GM10248 (cell line): Measurements from ENCODE around the gene C10orf90.

Experiments used
- CTCF ChIA-PET: fragments of 300-600 bp; sonication (Branson Sonifier 250); formaldehyde crosslinking; extraction: SDS; loops from one replicate; lab custom pipeline; 2021; ENCODE audit warnings: antibody characterized with exemption; lab: Yijun Ruan, JAX
- POLR2A ChIA-PET: fragments of 350-650 bp; sonication (Branson Sonifier 250); formaldehyde crosslinking; extraction: SDS; loops from one replicate; lab custom pipeline; 2020; ENCODE audit warnings: antibody characterized with exemption; lab: Yijun Ruan, JAX
- DNase-seq: peaks from one replicate; pipeline ENCODE4 v3.0.0; 2012; ENCODE audit errors: extremely low spot score
- CTCF ChIP-seq: IDR thresholded peaks from 2 replicates; pipeline ENCODE4 v1.5.1; 2012; ENCODE audit warnings: mild to moderate bottlenecking, low read depth; ENCODE audit errors: extremely low read depth, missing control alignments, control extremely low read depth

C10orf90 gene

GRCh38 chr10:126518218-126519080, 152.0 kb downstream of the C10orf90 start:
- TF ChIP-seq CTCF: no peak
- POLR2A ChIA-PET: no interaction called here
- CTCF ChIA-PET: no interaction called here
- DNase-seq: no peak

GRCh38 chr10:126516515-126516914, 154.0 kb downstream of the C10orf90 start:
- no peak for TF ChIP-seq CTCF
- no peak for DNase-seq
- ChIA-PET CTCF (no interaction called here), POLR2A (no interaction called here)

GRCh38 chr10:126511917-126512479, 158.5 kb downstream of the C10orf90 start:
- DNase-seq: no peak
- CTCF ChIA-PET: interaction anchor here (1.0 to 3.1 kb wide), 2 partner anchors 9 to 15 kb away, joined by 3 to 11 read pairs; no protein-coding TSS in a partner anchor
- no peak for TF ChIP-seq CTCF
- POLR2A ChIA-PET: no interaction called here

GRCh38 chr10:126509182-126509581, 161.3 kb downstream of the C10orf90 start:
- POLR2A ChIA-PET: no interaction called here
- CTCF ChIA-PET: no interaction called here
- DNase-seq: no peak
- no peak for TF ChIP-seq CTCF

GRCh38 chr10:126508535-126509040, 161.9 kb downstream of the C10orf90 start:
- no peak for TF ChIP-seq CTCF
- CTCF ChIA-PET: no interaction called here
- DNase-seq: no peak
- POLR2A ChIA-PET: no interaction called here

- CTCF ChIA-PET: interaction anchor here (2.1 kb wide), 1 partner anchor 522 kb away, joined by 13 read pairs; no protein-coding TSS in a partner anchor
- POLR2A ChIA-PET: no interaction called here
- TF ChIP-seq CTCF: no peak
- no peak for DNase-seq
Measured at GRCh38 chr10:126504761-126505112, 165.8 kb downstream of the C10orf90 start.
